Keratinocyte (primary cell): ENCODE data around the gene ADAMTSL3. TPM values are rescaled to one million over a fixed set of nuclear protein-coding genes. Genes with fewer than 3 reads are reported as not detected.

Experiments used
- DNase-seq: peaks from one replicate; pipeline ENCODE4 v3.0.0-alpha.2; 2011; ENCODE audit warnings: low read depth, missing footprints, low spot score
- FAIRE-seq: peaks from 2 replicates; lab custom pipeline; 2011; peaks lifted over from hg19 to GRCh38; lab: Jason Lieb, UNC
- H2AFZ ChIP-seq: 2 replicates; pipeline ENCODE4 v1.6.0; 2012; ENCODE audit warnings: low read length, control low read depth, inconsistent platforms; ENCODE audit not compliant: control insufficient read depth
- H3K27ac ChIP-seq: 2 replicates; pipeline ENCODE4 v1.5.1; 2011; ENCODE audit warnings: low read length; ENCODE audit not compliant: control insufficient read depth, insufficient read depth
- H3K27me3 ChIP-seq: 3 replicates; pipeline ENCODE4 v1.6.0; 2011; ENCODE audit warnings: low read length; ENCODE audit not compliant: control insufficient read depth, insufficient read depth; ENCODE audit errors: extremely low read depth
- H3K36me3 ChIP-seq, 2 experiments: 2 replicates in 1 of 2; 3 replicates in 1 of 2; pipeline ENCODE4 v1.5.1; 2011; ENCODE audit warnings: low read length in 2 of 2, mild to moderate bottlenecking in 1 of 2; ENCODE audit not compliant: control insufficient read depth in 2 of 2, insufficient read depth in 2 of 2; ENCODE audit errors: extremely low read depth in 1 of 2
- H3K4me1 ChIP-seq: 3 replicates; pipeline ENCODE4 v1.5.1; 2011; ENCODE audit warnings: low read length; ENCODE audit not compliant: control insufficient read depth, insufficient read depth; ENCODE audit errors: extremely low read depth
- H3K4me2 ChIP-seq: 3 replicates; pipeline ENCODE4 v1.6.0; 2011; ENCODE audit warnings: low read depth, low read length; ENCODE audit not compliant: control insufficient read depth, insufficient read depth; ENCODE audit errors: extremely low read depth
- H3K4me3 ChIP-seq, 3 experiments: fragments of 200-600 bp in 1 of 3; sonication (generic) in 1 of 3; 2 replicates in 2 of 3; 3 replicates in 1 of 3; pipeline ENCODE4 v1.5.1; 2011 to 2016; ENCODE audit warnings: low read length in 3 of 3, mild to moderate bottlenecking in 3 of 3, control low read depth in 2 of 3, inconsistent platforms in 1 of 3, low read depth in 1 of 3, mixed read lengths in 1 of 3, mixed run types in 1 of 3, moderate library complexity in 1 of 3; ENCODE audit not compliant: control insufficient read depth in 2 of 3, insufficient read depth in 2 of 3; ENCODE audit errors: extremely low read depth in 1 of 3
- H3K79me2 ChIP-seq: 2 replicates; pipeline ENCODE4 v1.6.0; 2012; ENCODE audit warnings: low read length; ENCODE audit not compliant: control insufficient read depth, insufficient read depth
- H3K9ac ChIP-seq: 3 replicates; pipeline ENCODE4 v1.6.0; 2011; ENCODE audit warnings: low read length; ENCODE audit not compliant: control insufficient read depth, insufficient read depth; ENCODE audit errors: extremely low read depth
- H3K9me1 ChIP-seq: 3 replicates; pipeline ENCODE4 v1.6.0; 2011; ENCODE audit warnings: low read length; ENCODE audit not compliant: control insufficient read depth, insufficient read depth; ENCODE audit errors: extremely low read depth
- H3K9me3 ChIP-seq: 2 replicates; pipeline ENCODE4 v1.5.1; 2012; ENCODE audit warnings: low read depth, low read length; ENCODE audit not compliant: control insufficient read depth
- H4K20me1 ChIP-seq: 3 replicates; pipeline ENCODE4 v1.6.0; 2011; ENCODE audit warnings: low read length; ENCODE audit not compliant: control insufficient read depth, insufficient read depth; ENCODE audit errors: extremely low read depth
- EZH2 ChIP-seq: IDR thresholded peaks from one replicate; pipeline ENCODE4 v1.6.1; 2012; ENCODE audit warnings: inconsistent platforms, mild to moderate bottlenecking, low read length, moderate library complexity
- dilution Hi-C: fragments of 300-500 bp; cut with MboI; formaldehyde crosslinking; loops from one replicate; pipeline ENCODE4 v1.7.0; 2020; ENCODE audit warnings: low sequenced_read_pairs; ENCODE audit not compliant: extremely low pct_ligation_motif_present
- polyA plus RNA-seq, 5 experiments: library from polyadenylated mRNA; depleted of rRNA in 3 of 5; stranded (reverse) in 3 of 5; stranded (forward) in 1 of 5; unstranded in 1 of 5; fragments of >200 nt; gene quantifications; 1 replicate in 1 of 5; 2 replicates in 3 of 5; 3 replicates in 1 of 5; pipeline versions ENCODE4 v1.2.1 to v1.2.3, GENCODE V29; 2011 to 2012; ENCODE audit warnings: missing spikeins in 2 of 5, low read depth in 1 of 5, low replicate concordance in 1 of 5
- TF ChIP-seq, protein P1 (sequence below), 3 experiments: IDR thresholded peaks in 1 of 3; conservative IDR thresholded peaks in 1 of 3; optimal IDR thresholded peaks in 1 of 3; 2 replicates in 2 of 3; 3 replicates in 1 of 3; pipeline versions ENCODE3 to v1.5.1; 2011; ENCODE audit warnings: low read length in 3 of 3, mild to moderate bottlenecking in 3 of 3, moderate library complexity in 2 of 3, control low read depth in 1 of 3, inconsistent platforms in 1 of 3; ENCODE audit not compliant: insufficient read depth in 2 of 3; ENCODE audit errors: extremely low read depth in 1 of 3

The ADAMTSL3 gene
- polyA plus RNA-seq, 1 donor (not counting 4 experiments of a cell fraction or from before 2014, with no cell fraction given), result 0.01 TPM

DNA sequence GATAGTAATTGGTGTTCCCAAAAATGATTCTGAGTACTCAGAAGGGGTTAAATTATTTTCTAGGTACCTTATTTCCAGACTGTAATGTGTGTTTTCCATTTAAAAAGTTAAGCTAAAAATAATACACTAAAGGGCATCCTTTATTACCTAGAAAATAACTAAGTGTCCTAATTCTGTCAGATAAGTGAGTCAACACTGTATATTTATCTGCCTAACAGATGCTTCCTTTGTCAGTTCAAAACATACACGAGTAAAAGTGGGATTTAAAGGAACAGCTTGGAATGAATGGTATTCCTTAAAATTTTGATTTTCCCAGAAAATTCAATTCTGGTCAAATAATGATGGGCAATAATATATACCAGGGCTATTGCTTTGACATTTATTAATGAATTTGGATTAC, 78.3 kb downstream of the ADAMTSL3 start:
- Histone ChIP-seq H3K9me1 (no peaks in the 10 kb centered on the region), H3K9ac (no peak overlapping the region), H3K27ac (no peak overlapping the region), H3K4me3 (no peak overlapping the region), H3K27me3 (no peaks in the 10 kb centered on the region), H3K79me2 (no peaks in the 10 kb centered on the region), H3K4me2 (no peak overlapping the region), H3K36me3 (no peaks in the 10 kb centered on the region), H2AFZ (no peak overlapping the region), H3K4me1 (peaks cover 27% of the 10 kb centered on the region), H3K9me3 (no peaks in the 10 kb centered on the region), H4K20me1 (no peaks in the 10 kb centered on the region)
- FAIRE-seq (no peak), DNase-seq (no peak)
- dilution Hi-C loops, result no loop called here
- TF ChIP-seq, protein P1, sequence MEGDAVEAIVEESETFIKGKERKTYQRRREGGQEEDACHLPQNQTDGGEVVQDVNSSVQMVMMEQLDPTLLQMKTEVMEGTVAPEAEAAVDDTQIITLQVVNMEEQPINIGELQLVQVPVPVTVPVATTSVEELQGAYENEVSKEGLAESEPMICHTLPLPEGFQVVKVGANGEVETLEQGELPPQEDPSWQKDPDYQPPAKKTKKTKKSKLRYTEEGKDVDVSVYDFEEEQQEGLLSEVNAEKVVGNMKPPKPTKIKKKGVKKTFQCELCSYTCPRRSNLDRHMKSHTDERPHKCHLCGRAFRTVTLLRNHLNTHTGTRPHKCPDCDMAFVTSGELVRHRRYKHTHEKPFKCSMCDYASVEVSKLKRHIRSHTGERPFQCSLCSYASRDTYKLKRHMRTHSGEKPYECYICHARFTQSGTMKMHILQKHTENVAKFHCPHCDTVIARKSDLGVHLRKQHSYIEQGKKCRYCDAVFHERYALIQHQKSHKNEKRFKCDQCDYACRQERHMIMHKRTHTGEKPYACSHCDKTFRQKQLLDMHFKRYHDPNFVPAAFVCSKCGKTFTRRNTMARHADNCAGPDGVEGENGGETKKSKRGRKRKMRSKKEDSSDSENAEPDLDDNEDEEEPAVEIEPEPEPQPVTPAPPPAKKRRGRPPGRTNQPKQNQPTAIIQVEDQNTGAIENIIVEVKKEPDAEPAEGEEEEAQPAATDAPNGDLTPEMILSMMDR (optimal IDR thresholded peaks at IDR 0.05 in 1 of 3, IDR thresholded peaks at IDR 0.05 in 1 of 3, conservative IDR thresholded peaks at IDR 0.05 in 1 of 3; ENCODE audit: extremely low read depth in 1 of 3, insufficient read depth in 2 of 3, low read length in 3 of 3), result no peak
- no peak for TF ChIP-seq EZH2

DNA sequence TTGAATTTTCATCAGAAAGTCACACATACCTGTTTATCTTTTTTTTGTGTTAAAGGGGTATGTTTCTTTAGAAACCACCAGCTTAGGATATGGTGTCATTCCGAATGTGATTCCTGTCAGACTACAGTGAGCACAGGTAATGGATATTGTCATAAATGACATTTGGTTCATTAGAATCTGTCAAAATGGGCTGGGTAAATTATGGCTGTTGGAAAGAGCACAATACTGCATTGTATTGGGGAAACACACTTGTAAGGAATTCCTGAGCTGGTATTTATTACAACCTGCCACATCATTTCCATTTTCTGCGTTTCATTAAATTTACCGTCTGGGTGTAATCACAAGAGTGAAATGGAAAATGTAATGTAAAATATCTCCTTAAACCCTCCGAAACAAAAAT, 78.8 kb downstream of the ADAMTSL3 start:
- H3K27ac ChIP-seq, result peak overlapping the region; percentile 37
- H3K4me1 ChIP-seq, result peaks cover 27% of the 10 kb centered on the region
- FAIRE-seq (no peak), DNase-seq (no peak)
- peak overlapping the region; percentile 7 for H2AFZ ChIP-seq
- H3K36me3 ChIP-seq, result no peaks in the 10 kb centered on the region
- H3K27me3 ChIP-seq, result no peaks in the 10 kb centered on the region
- H3K79me2 ChIP-seq, result no peaks in the 10 kb centered on the region
- H3K9me1 ChIP-seq, result no peaks in the 10 kb centered on the region
- H3K4me3 ChIP-seq, result peak overlapping the region in 1 of 3 experiments; percentile 4
- H3K9ac ChIP-seq, result no peak overlapping the region
- peak overlapping the region; percentile 69 for H3K4me2 ChIP-seq
- H3K9me3 ChIP-seq, result no peaks in the 10 kb centered on the region
- TF ChIP-seq EZH2, result no peak
- dilution Hi-C loops, result no loop called here
- H4K20me1 ChIP-seq, result no peaks in the 10 kb centered on the region

DNA sequence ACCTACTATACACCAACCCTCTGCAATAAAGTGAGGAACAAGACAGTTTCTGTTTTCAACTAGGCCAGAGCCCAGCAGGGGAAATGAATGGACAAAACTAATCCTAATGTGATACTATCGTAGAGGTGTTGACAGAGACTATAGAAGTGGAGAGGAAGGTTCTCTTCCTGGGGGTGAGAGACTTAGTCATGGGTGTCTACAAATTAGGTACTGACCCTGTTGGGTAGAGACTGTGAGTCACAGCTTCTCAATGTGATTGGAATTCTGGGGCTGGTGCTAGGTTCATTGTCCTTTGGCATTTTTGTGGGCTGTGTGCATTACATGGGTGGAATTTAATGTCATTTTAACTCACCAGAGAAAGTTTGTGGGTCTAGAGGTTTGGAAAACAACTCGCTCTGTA, 79.3 kb downstream of the ADAMTSL3 start:
- peak overlapping the region; percentile 37 for H3K27ac ChIP-seq

More for the DNA sequence above, 79.3 kb downstream of the ADAMTSL3 start:
- Histone ChIP-seq H3K9ac (no peak overlapping the region), H3K9me1 (no peaks in the 10 kb centered on the region), H3K27me3 (no peaks in the 10 kb centered on the region), H4K20me1 (no peaks in the 10 kb centered on the region), H3K9me3 (no peaks in the 10 kb centered on the region), H3K4me2 (peak overlapping the region; percentile 69), H3K4me1 (peaks cover 27% of the 10 kb centered on the region), H3K4me3 (peak overlapping the region in 1 of 3 experiments; percentile 19), H3K36me3 (no peaks in the 10 kb centered on the region), H2AFZ (peak overlapping the region; percentile 7), H3K79me2 (no peaks in the 10 kb centered on the region)
- TF ChIP-seq, protein P1 (optimal IDR thresholded peaks at IDR 0.05 in 1 of 3, IDR thresholded peaks at IDR 0.05 in 1 of 3, conservative IDR thresholded peaks at IDR 0.05 in 1 of 3; ENCODE audit: extremely low read depth in 1 of 3, insufficient read depth in 2 of 3, low read length in 3 of 3), result no peak
- no peak for TF ChIP-seq EZH2
- DNase-seq (peak; percentile 58), FAIRE-seq (peak; percentile 99)
- dilution Hi-C loops, result no loop called here
